Testis (tissue), 2 donors: Measurements from ENCODE around the gene CDON.

Experiments
- POLR2A ChIP-seq: fragments of 450-650 bp; IDR thresholded peaks from one replicate; pipeline ENCODE4 v1.6.1; 2017; ENCODE audit warnings: antibody characterized with exemption, mild to moderate bottlenecking, moderate library complexity
- TF ChIP-seq, protein P1 (sequence below), 3 experiments: fragments of 450-650 bp in 2 of 3; fragments of 200-600 bp in 1 of 3; sonication (generic) in 1 of 3; IDR thresholded peaks; one replicate each; pipeline ENCODE4 v1.5.1; 2016 to 2019; ENCODE audit warnings: antibody characterized with exemption in 3 of 3, mild to moderate bottlenecking in 2 of 3, moderate library complexity in 1 of 3

DNA sequence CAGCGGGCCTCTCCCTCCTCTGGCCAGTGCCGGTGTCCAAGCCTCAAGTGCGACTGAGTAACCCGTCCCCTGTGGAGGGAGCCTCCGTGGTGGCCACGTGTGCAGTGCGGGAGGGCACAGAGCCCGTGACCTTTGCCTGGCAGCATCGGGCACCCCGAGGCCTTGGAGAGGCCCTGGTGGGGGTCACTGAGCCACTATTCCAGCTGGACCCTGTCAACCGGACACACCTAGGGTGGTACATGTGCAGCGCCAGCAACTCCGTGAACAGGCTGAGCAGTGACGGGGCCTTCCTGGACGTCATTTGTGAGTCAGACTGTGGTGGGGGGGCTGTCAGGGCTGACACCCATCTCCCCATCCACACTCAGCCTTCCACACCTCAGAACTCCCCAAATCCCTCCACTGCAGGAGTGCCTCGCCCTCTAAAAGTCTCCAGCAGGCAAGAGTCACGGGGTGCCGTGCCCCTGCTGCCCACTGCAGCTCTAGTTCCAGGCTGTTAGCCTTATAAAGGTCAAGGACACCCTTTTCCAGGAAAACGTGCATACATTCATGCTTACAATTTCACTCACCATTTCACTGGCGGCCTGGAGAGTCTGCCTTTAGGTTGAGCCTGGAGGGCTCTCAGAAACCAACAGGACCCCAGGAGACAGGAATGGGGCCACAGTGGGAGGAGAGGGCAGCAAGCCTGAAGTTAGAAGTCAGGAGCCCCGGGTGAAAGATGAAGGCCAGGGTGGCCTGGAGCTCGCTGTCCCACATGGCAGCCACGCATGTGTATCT, 114.2 kb downstream of the CDON start:
- TF ChIP-seq, protein P1, sequence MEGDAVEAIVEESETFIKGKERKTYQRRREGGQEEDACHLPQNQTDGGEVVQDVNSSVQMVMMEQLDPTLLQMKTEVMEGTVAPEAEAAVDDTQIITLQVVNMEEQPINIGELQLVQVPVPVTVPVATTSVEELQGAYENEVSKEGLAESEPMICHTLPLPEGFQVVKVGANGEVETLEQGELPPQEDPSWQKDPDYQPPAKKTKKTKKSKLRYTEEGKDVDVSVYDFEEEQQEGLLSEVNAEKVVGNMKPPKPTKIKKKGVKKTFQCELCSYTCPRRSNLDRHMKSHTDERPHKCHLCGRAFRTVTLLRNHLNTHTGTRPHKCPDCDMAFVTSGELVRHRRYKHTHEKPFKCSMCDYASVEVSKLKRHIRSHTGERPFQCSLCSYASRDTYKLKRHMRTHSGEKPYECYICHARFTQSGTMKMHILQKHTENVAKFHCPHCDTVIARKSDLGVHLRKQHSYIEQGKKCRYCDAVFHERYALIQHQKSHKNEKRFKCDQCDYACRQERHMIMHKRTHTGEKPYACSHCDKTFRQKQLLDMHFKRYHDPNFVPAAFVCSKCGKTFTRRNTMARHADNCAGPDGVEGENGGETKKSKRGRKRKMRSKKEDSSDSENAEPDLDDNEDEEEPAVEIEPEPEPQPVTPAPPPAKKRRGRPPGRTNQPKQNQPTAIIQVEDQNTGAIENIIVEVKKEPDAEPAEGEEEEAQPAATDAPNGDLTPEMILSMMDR (IDR thresholded peaks at IDR 0.05): no peak
- no peak for TF ChIP-seq POLR2A
